IPS-11a (cell line): ENCODE measurements around the gene GPR50.

Experiments
- H3K4me3 ChIP-seq: one replicate; pipeline ENCODE4 v1.5.1; 2013; ENCODE audit warnings: low read depth, low read length, control low read depth

GPR50 gene

GRCh38 chrX:151226941-151227340 lies 50.6 kb downstream of the GPR50 start:
- H3K4me3 ChIP-seq, result no peak overlapping the region

GRCh38 chrX:151227627-151228026 lies 51.2 kb downstream of the GPR50 start:
- no peak overlapping the region for H3K4me3 ChIP-seq

- H3K4me3 ChIP-seq, result no peak overlapping the region
These were observed 52.6 kb downstream of the GPR50 start for GRCh38 chrX:151228935-151229334.
